Tibial artery (tissue), 4 donors: ENCODE measurements around the gene MAN2A2.

ENCODE experiments used
- DNase-seq, 2 donors: peaks; one replicate each; pipeline ENCODE4 v3.0.0-alpha.2; 2019
- H3K27ac ChIP-seq, 2 donors: fragments of 200-600 bp; sonication (generic) in 1 of 2; 1 replicate in 1 of 2; 2 replicates in 1 of 2; pipeline ENCODE4 v1.5.1; 2018 to 2019; ENCODE audit warnings: mild to moderate bottlenecking in 1 of 2
- H3K27me3 ChIP-seq, 2 donors: fragments of 200-600 bp; sonication (generic) in 1 of 2; one replicate each; pipeline versions ENCODE4 v1.5.1 to v1.6.0; 2016 to 2019
- H3K36me3 ChIP-seq, 3 donors: fragments of 200-600 bp; sonication (generic) in 2 of 3; one replicate each; pipeline ENCODE4 v1.5.1; 2016 to 2019; ENCODE audit warnings: mild to moderate bottlenecking in 2 of 3
- H3K4me1 ChIP-seq, 4 donors: fragments of 200-600 bp; sonication (generic) in 2 of 4; 1 replicate in 3 of 4; 2 replicates in 1 of 4; pipeline ENCODE4 v1.5.1; 2016 to 2019
- H3K4me3 ChIP-seq, 2 donors: fragments of 200-600 bp; sonication (generic) in 1 of 2; 1 replicate in 1 of 2; 2 replicates in 1 of 2; pipeline ENCODE4 v1.5.1; 2018 to 2019; ENCODE audit warnings: mild to moderate bottlenecking in 2 of 2
- H3K9me3 ChIP-seq, 3 donors: fragments of 200-600 bp; sonication (generic) in 1 of 3; one replicate each; pipeline ENCODE4 v1.5.1; 2016 to 2019
- CTCF ChIP-seq, 2 experiments: fragments of 200-600 bp in 1 of 2; fragments of 450-650 bp in 1 of 2; IDR thresholded peaks; one replicate each; pipeline ENCODE4 v1.5.1; 2017 to 2019; ENCODE audit warnings: antibody characterized with exemption in 2 of 2, mild to moderate bottlenecking in 1 of 2, moderate library complexity in 1 of 2
- intact Hi-C: fragments of 100-400 bp; cut with DNase I; formaldehyde crosslinking; loops from one replicate; pipeline ENCODE4 v1.15.0; 2023; ENCODE audit warnings: low total_unique reads

The MAN2A2 gene

DNA sequence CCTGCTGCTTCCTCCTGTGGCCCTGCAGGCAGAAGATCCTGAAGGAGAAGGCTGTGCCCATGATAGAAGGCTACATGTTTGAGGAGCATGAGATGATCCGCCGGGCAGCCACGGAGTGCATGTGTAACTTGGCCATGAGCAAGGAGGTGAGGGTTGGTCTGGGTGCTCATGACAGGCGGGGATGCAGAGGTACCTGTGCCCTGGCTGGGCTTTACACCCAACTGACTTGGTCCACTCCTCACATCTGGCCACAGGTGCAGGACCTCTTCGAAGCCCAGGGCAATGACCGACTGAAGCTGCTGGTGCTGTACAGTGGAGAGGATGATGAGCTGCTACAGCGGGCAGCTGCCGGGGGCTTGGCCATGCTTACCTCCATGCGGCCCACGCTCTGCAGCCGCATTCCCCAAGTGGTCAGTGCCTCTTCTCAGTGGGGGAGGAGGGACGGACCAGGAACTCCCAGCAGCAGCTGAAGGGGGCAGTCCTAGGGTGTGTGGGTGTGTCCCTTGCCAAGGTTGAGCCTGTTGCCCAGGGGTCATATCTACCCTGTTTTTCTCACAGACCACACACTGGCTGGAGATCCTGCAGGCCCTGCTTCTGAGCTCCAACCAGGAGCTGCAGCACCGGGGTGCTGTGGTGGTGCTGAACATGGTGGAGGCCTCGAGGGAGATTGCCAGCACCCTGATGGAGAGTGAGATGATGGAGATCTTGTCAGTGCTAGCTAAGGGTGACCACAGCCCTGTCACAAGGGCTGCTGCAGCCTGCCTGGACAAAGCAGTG lies 50.0 kb downstream of the MAN2A2 start:
- H3K27me3 ChIP-seq, result no peaks in the 10 kb centered on the region
- intact Hi-C loops, result no loop called here
- TF ChIP-seq CTCF (IDR thresholded peaks at IDR 0.05), result no peak
- H3K36me3 ChIP-seq, result peaks cover 31 to 59% (median 53%) of the 10 kb centered on the region in 3 donors
- H3K4me3 ChIP-seq, result no peak overlapping the region
- no peak overlapping the region for H3K27ac ChIP-seq
- peaks cover 0 to 31% (median 26%) of the 10 kb centered on the region in 4 donors for H3K4me1 ChIP-seq
- H3K9me3 ChIP-seq, result no peaks in the 10 kb centered on the region
- no peak for DNase-seq

GRCh38 chr15:90953947-90954711 lies 51.0 kb downstream of the MAN2A2 start:
- intact Hi-C loops, result no loop called here
- Histone ChIP-seq H3K27me3 (no peaks in the 10 kb centered on the region), H3K4me1 (peaks cover 0 to 41% (median 34%) of the 10 kb centered on the region in 4 donors), H3K9me3 (no peaks in the 10 kb centered on the region), H3K27ac (peak overlapping the region; percentile 93 to 96), H3K4me3 (peak overlapping the region; percentile 80 to 87), H3K36me3 (peaks cover 24 to 49% (median 44%) of the 10 kb centered on the region in 3 donors)
- DNase-seq, result no peak
- no peak for TF ChIP-seq CTCF (IDR thresholded peaks at IDR 0.05)

- Histone ChIP-seq H3K27me3 (no peaks in the 10 kb centered on the region), H3K27ac (peak within 1 kb of the TSS; percentile 93 to 96), H3K4me3 (peak within 1 kb of the TSS; percentile 80 to 87), H3K9me3 (no peaks in the 10 kb centered on the region), H3K4me1 (peaks cover 0 to 50% (median 42%) of the 10 kb centered on the region in 4 donors), H3K36me3 (peaks cover 16 to 41% (median 36%) of the 10 kb centered on the region in 3 donors)
- DNase-seq, result peak; percentile 95 to 98
- intact Hi-C loops, result loop anchor here (5.0 kb wide), 2 partner anchors 37 to 92 kb away; partner anchors contain the start of gene PRC1
- no peak for TF ChIP-seq CTCF (IDR thresholded peaks at IDR 0.05)
These were observed 51.9 kb downstream of the MAN2A2 start, which contains the start of gene RCCD1 for GRCh38 chr15:90954712-90955623. Gene RCCD1, plus strand, starts transcription at chr15:90954884. Its CDS starts 1,851 bp downstream, at chr15:90956735.

DNA sequence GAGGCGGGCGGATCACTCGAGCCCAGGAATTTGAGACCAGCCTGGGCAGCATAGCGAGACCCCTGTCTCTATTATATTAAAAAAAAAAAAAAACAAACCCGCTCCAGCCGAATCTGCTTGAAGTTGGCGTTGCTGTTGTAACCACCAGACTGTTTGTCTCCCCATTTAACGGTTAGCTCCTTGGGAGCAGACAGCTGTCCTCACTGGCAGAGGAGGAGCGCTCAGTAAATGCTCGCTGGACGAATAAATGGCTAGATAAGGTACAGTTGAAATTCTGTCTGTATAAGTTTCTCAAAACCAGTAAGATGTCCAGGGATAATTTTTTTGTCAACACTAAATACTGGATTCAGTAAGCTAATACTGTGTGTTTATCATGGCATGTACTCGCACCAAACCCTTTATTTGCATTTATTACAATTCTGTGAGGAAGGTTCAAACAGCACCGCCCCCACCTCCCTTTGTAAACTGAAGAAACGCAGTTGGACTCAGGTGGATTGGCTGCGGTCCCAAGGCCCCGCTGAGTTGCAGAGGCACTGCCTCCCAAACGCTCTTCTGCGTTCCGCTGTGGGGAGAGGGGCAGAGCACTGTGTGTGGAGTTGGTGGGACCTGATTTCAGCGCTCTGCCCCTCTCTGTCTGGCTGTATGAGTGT lies 52.6 kb downstream of the MAN2A2 start:
- Histone ChIP-seq H3K27me3 (no peaks in the 10 kb centered on the region), H3K4me1 (peaks cover 0 to 57% (median 49%) of the 10 kb centered on the region in 4 donors), H3K4me3 (peak overlapping the region; percentile 87 to 88), H3K9me3 (no peaks in the 10 kb centered on the region), H3K27ac (peak overlapping the region; percentile 93 to 96), H3K36me3 (peaks cover 8 to 33% (median 28%) of the 10 kb centered on the region in 3 donors)
- intact Hi-C loops, result loop anchor here (5.0 kb wide), 2 partner anchors 37 to 92 kb away; partner anchors contain the start of gene PRC1
- DNase-seq, result no peak
- TF ChIP-seq CTCF (IDR thresholded peaks at IDR 0.05), result no peak
